ENCODE data around the gene FRMD4A.
"Not testable (repeated sequence)": the region's sequence is repeated elsewhere in the genome, so short reads cannot be mapped to it uniquely, and the experiment has no call there.

FRMD4A gene

DNA sequence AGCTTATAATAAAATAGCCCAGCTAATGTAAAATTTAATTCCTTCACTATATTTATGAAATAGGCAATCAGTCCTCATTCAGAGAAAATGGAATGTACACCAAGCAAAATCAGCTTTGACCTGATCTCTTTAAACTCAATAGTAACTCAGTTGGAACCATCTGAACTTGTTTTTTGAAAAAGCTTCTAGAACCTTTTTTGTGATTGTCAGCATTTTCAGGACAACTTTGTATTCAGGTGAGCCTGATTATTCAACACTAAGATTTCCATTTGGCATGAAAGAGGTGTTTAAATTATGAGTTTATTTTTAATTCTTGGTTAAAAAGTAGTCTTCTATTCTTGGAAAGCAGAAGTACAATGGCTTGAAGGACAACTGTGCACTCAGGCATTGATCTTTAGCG is 89.5 kb downstream of the FRMD4A start:
- DNase-seq (ENCODE audit: low read depth in 2 of 2, low spot score in 1 of 2): no peak

DNA sequence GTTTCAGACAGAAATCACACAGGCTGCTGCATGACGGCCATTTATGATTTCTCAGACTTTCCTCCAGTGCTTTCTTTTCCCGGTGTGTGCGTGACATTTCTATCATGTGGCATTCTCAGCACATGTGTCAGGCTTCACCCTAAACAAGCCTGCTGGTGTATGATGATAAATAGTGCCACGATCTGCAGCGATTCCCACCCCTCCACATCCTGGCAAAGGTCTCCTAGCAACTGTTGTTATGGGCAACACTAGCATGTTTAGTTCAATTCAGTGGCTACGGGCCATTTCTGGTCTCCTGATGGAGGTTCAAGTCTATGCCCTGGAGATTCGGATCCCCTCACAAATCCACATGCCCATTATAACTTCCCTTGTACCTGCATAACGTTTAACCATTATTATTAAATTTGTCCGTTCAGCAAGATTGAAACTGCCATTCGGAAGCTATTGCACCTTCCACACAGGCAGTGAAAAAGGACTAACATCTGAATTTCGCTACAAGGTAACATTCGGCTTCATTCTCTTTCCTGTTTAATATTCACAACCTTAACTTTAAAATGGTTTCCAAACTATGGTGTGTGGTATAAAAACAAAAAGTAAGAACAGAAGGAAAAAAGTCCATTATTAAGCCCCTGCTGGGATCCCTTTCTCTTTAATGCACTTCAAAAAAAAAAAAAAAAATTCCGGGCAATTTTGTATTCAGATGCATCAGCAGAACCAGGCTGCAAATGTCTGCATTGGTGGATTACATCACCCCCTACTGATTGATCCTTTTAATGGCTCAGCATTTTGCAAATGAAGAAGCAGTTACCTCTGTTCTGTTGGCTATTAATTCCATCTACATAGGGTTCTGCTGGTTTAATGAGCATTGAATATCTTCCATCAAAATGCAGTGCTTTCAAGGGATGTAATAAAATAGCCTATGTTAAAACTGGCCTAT is 90.2 kb downstream of the FRMD4A start:
- DNase-seq (ENCODE audit: low read depth in 2 of 2, low spot score in 1 of 2): no peak

GRCh38 chr10:14238659-14239058 is 92.1 kb downstream of the FRMD4A start:
- DNase-seq (ENCODE audit: low read depth in 2 of 2, low spot score in 1 of 2): not testable (repeated sequence)

- no peak for DNase-seq (ENCODE audit: low read depth in 2 of 2, low spot score in 1 of 2)
Observed at GRCh38 chr10:14236341-14236740, 94.4 kb downstream of the FRMD4A start.

DNA sequence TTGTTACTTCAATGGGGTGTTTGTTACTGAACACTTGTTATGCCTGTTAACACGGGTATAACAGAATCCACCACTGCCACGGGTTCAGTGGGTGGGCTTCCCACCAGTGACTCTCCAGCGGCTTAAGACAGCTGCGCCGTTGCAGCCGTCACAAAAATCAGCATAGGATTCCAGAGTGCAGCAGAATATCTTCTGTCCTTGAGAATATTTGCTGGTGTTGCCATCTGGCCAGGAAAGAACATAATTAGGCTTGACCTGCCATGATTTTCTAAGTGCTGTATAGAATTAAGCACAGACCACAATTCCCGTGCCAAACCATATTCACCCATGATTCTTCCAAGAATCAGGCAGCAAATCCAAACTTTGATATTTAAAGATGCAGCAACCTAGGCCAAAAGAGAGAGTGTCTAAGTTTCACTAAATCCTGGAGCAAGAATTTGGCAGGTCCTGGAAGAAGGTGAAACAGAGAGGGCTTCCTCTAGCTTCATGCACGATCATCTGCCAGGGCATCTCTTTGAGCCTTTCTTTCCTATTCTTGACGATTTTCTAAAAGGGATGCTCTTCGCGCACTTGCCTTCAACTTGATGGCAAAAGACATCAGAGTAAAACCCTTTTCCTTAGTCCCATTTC is 95.0 kb downstream of the FRMD4A start:
- no peak for DNase-seq (ENCODE audit: low read depth in 2 of 2, low spot score in 1 of 2)

GRCh38 chr10:14233566-14233965 is 97.2 kb downstream of the FRMD4A start:
- no peak for DNase-seq (ENCODE audit: low read depth in 2 of 2, low spot score in 1 of 2)

DNA sequence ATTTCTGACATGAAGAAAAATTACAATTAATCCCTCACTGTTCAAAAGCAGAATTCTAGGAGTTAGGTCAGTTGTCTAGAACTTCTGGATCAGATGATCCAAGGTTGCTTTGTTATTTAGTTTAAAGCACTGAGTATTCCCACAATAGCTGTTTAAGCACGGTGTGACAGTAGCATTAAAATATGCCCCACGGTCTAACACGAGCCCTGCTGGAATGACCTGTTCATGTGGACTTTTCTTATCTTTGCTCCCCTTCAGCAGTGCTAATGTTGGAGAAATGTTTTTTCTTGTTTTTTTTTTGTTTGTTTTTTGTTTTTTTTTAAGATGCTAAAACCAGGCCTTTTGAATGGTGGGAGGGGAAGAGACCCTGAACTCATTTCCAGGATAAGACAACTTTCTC is 101.9 kb downstream of the FRMD4A start:
- DNase-seq (ENCODE audit: low read depth in 2 of 2, low spot score in 1 of 2): not testable (repeated sequence)

DNA sequence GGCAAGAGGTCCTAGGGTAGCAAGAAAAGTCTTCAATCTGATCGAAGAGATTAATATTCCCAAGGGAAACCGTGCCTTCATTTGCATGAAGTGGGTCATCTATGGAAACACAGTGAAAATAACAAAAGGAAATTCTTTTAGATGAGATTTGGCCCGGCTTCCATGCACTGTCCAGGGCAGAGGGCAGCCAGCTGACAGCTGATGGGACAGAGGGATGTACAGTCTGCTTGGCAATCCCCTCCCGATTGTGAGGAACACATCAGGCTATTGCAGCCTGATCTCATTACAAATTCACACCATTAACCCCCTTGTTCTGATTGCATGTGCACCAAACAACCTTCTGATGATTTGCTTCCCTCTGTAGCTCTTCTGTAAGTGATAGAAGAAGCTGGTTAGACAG is 105.3 kb downstream of the FRMD4A start:
- DNase-seq (ENCODE audit: low read depth in 2 of 2, low spot score in 1 of 2): no peak

DNA sequence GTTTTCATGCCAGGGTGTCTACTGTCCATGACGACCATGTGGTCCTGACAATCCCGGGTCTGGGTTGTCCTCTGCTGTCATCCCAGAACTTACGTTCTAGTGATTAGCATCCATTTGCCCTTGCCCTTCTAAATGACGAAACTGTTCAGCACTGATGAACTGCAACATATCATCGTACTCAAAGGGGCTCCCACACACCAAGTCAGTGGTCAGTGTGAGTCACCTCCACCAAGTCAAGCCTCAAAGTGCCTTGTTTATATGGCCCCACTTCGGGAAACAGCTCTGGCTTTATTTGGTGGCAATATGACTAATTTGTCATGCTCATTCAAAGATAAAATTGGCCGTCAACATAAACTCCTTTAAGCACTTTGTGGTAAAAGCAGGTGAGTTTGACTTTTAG is 110.7 kb downstream of the FRMD4A start:
- DNase-seq (ENCODE audit: low read depth in 2 of 2, low spot score in 1 of 2): no peak

- no peak for DNase-seq (ENCODE audit: low read depth in 2 of 2, low spot score in 1 of 2)
Observed at GRCh38 chr10:14219411-14219810, 111.3 kb downstream of the FRMD4A start.

DNA sequence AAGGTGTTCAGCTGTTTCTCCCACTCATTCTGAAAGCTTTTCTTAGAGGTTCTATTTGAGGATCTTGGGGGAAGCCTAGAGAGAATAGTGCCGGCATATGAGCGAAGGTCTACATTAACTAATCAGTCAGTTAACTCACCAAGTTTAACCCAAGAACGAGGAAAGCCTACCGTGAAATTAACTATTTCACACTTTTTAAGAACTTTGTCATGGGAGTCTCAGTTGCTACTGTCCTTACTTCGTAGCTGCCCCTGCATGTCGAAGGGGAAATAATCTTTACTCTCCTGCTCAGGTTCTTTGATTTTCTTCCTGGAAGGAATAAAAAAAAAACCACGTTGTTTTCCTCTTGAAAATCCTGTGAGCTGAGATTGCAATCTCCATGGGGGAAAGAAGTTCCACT is 115.1 kb downstream of the FRMD4A start:
- no peak for DNase-seq (ENCODE audit: low read depth in 2 of 2, low spot score in 1 of 2)

DNA sequence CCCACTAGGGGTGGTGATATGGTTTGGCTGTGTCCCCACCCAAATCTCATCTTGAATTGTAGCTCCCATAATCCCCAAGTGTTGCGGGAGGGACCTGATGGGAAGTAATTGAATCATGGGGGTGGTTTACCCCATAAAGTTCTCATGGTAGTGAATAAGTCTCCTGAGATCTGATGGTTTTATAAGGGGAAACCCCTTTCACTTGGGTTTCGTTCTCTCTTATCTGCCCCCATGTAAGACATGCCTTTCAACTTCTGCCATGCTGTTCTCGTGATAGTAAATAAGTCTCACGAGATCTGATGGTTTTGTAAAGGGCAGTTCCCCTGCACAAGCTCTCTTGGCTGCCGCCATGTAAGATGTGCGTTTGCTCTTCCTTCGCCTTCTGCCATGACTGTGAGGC is 117.0 kb downstream of the FRMD4A start:
- DNase-seq (ENCODE audit: low read depth in 2 of 2, low spot score in 1 of 2): not testable (repeated sequence)

DNA sequence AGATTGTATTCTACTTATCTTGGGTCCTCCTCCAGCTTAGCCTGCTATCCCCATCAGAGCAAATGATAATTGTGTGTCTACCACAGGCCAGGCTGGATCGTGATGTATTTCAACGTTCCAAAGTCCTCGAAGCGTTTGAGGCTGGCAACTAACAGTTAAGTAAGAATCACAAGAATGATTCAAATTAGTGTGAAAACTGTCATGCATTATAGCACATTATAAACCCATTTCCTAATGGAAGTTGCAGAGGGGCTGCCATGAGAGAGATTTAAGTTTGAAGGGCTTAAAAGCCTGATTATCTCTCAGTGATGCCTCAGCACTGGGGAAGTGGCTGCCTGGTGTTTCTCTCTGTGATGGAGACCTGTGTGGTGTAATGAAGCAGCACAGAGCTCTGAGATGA is 119.1 kb downstream of the FRMD4A start:
- no peak for DNase-seq (ENCODE audit: low read depth in 2 of 2, low spot score in 1 of 2)

DNA sequence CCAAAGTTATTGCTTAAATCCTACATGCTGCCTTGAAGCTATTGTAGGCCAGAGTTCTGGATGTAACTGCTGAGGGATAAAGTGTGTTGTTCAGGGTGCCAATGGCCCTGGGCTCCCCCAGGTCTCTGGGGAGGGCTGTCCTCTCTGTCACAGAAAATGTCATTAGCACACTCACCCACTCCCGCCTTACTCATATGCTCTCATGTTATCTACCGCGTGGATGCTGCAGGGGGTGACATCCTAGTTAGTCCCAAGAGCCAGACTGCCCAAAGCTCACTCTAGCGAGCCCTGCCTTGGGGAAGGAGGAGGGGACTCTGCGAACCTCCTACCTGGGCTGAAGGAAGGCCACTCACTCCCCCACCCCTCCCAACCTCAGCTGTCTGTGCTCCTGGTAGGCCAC is 122.5 kb downstream of the FRMD4A start:
- DNase-seq (ENCODE audit: low read depth in 2 of 2, low spot score in 1 of 2): no peak

GRCh38 chr10:14205233-14205632 is 125.5 kb downstream of the FRMD4A start:
- no peak for DNase-seq (ENCODE audit: low read depth in 2 of 2, low spot score in 1 of 2)

GRCh38 chr10:14200698-14201544 is 129.8 kb downstream of the FRMD4A start:
- DNase-seq (ENCODE audit: low read depth in 2 of 2, low spot score in 1 of 2): no peak

- DNase-seq (ENCODE audit: low read depth in 2 of 2, low spot score in 1 of 2): not testable (repeated sequence)
Observed at GRCh38 chr10:14199098-14199497, 131.6 kb downstream of the FRMD4A start.

GRCh38 chr10:14198078-14198477 is 132.6 kb downstream of the FRMD4A start:
- no peak for DNase-seq (ENCODE audit: low read depth in 2 of 2, low spot score in 1 of 2)

- DNase-seq (ENCODE audit: low read depth in 2 of 2, low spot score in 1 of 2): no peak
Observed at GRCh38 chr10:14196113-14196512, 134.6 kb downstream of the FRMD4A start.

- no peak for DNase-seq (ENCODE audit: low read depth in 2 of 2, low spot score in 1 of 2)
Observed at GRCh38 chr10:14195433-14195832, 135.3 kb downstream of the FRMD4A start.

- DNase-seq (ENCODE audit: low read depth in 2 of 2, low spot score in 1 of 2): no peak
Observed at GRCh38 chr10:14192746-14193145, 138.0 kb downstream of the FRMD4A start.

DNA sequence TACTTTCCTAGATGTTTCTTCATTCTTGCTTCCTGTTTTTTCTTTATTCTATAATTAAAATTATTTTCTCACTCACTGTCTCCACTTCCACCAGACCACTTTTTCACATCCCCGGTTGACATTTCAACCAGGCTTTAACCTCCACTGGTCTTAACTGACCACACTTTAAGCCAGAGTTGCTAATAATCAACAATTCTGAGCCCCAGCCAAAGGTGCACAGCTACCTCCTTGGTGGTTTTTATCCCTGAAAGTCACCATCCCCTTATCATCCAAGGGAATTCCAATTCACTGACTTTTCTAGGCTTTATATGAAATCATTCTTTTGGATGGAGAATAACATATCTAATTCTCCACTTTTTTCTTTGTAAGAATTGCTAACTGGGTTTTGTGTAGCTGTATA is 138.9 kb downstream of the FRMD4A start:
- no peak for DNase-seq (ENCODE audit: low read depth in 2 of 2, low spot score in 1 of 2)
